Measurements from ENCODE around the gene BLTP1.

Gene BLTP1

GRCh38 chr4:122163301-122163700 lies 11.2 kb downstream of the BLTP1 start:
- TF ChIP-seq, protein P1, sequence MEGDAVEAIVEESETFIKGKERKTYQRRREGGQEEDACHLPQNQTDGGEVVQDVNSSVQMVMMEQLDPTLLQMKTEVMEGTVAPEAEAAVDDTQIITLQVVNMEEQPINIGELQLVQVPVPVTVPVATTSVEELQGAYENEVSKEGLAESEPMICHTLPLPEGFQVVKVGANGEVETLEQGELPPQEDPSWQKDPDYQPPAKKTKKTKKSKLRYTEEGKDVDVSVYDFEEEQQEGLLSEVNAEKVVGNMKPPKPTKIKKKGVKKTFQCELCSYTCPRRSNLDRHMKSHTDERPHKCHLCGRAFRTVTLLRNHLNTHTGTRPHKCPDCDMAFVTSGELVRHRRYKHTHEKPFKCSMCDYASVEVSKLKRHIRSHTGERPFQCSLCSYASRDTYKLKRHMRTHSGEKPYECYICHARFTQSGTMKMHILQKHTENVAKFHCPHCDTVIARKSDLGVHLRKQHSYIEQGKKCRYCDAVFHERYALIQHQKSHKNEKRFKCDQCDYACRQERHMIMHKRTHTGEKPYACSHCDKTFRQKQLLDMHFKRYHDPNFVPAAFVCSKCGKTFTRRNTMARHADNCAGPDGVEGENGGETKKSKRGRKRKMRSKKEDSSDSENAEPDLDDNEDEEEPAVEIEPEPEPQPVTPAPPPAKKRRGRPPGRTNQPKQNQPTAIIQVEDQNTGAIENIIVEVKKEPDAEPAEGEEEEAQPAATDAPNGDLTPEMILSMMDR (IDR thresholded peaks at IDR 0.05; ENCODE audit: insufficient read depth, low read length, poor library complexity, severe bottlenecking) = no peak
- TF ChIP-seq EZH2phosphoT487 (conservative IDR thresholded peaks at IDR 0.05; ENCODE audit: low read length) = no peak
- H2AFZ ChIP-seq (ENCODE audit: low read depth, low read length, severe bottlenecking) = no peak overlapping the region
- H3K9me3 ChIP-seq (ENCODE audit: insufficient read depth, low read length) = no peaks in the 10 kb centered on the region
- H3K4me3 ChIP-seq (ENCODE audit: insufficient read depth, low read length, poor library complexity, severe bottlenecking) = no peak overlapping the region
- H3K27me3 ChIP-seq (ENCODE audit: low read length) = no peaks in the 10 kb centered on the region
- no peak overlapping the region for H3K4me2 ChIP-seq (ENCODE audit: low read depth, low read length, poor library complexity, severe bottlenecking)
- H3K36me3 ChIP-seq (ENCODE audit: low read length) = no peaks in the 10 kb centered on the region
- no peak overlapping the region for H3K9ac ChIP-seq (ENCODE audit: low read length)
- no peaks in the 10 kb centered on the region for H3K9me2 ChIP-seq (replicated peaks; ENCODE audit: insufficient read depth, low read length)
- no peaks in the 10 kb centered on the region for H4K20me1 ChIP-seq (ENCODE audit: low read depth, low read length)
- no peaks in the 10 kb centered on the region; the same call in 1 of the 2 replicates for H3K79me2 ChIP-seq (ENCODE audit: insufficient read depth, low read length)
- no peaks in the 10 kb centered on the region for H3F3A ChIP-seq (ENCODE audit: insufficient read depth)
- H3K27ac ChIP-seq (ENCODE audit: low read depth, low read length) = no peak overlapping the region

DNA sequence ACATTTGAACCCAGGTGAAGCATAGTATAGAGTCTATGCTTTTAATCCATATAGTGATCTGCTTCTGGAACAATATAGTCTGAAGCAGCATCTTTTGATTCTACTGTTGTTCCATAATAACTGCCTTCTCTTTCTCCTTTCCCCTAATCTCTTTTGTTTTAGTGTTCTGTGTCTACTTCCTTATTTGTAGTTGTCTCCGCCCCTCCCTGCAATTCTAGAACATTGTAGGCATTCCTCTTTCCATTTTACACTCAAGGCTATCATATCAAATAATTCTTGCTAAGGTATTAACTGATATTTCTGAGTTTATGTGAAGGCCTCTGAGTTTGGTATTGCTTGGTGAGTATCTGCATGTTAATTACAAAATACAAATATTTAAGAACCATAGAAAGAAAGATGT lies 11.6 kb downstream of the BLTP1 start:
- no peaks in the 10 kb centered on the region; the same call in 1 of the 2 replicates for H3K79me2 ChIP-seq (ENCODE audit: insufficient read depth, low read length)
- H3F3A ChIP-seq (ENCODE audit: insufficient read depth) = no peaks in the 10 kb centered on the region
- H3K27ac ChIP-seq (ENCODE audit: low read depth, low read length) = no peak overlapping the region
- H3K9me3 ChIP-seq (ENCODE audit: insufficient read depth, low read length) = no peaks in the 10 kb centered on the region
- TF ChIP-seq, protein P1 (IDR thresholded peaks at IDR 0.05; ENCODE audit: insufficient read depth, low read length, poor library complexity, severe bottlenecking) = no peak
- no peak for TF ChIP-seq EZH2phosphoT487 (conservative IDR thresholded peaks at IDR 0.05; ENCODE audit: low read length)
- no peak overlapping the region for H3K4me3 ChIP-seq (ENCODE audit: insufficient read depth, low read length, poor library complexity, severe bottlenecking)
- no peak overlapping the region for H3K4me2 ChIP-seq (ENCODE audit: low read depth, low read length, poor library complexity, severe bottlenecking)
- no peaks in the 10 kb centered on the region for H4K20me1 ChIP-seq (ENCODE audit: low read depth, low read length)
- H2AFZ ChIP-seq (ENCODE audit: low read depth, low read length, severe bottlenecking) = no peak overlapping the region
- no peaks in the 10 kb centered on the region for H3K27me3 ChIP-seq (ENCODE audit: low read length)
- H3K9me2 ChIP-seq (replicated peaks; ENCODE audit: insufficient read depth, low read length) = no peaks in the 10 kb centered on the region
- no peak overlapping the region for H3K9ac ChIP-seq (ENCODE audit: low read length)
- H3K36me3 ChIP-seq (ENCODE audit: low read length) = no peaks in the 10 kb centered on the region

GRCh38 chr4:122167369-122167768 lies 15.2 kb downstream of the BLTP1 start:
- H3K4me2 ChIP-seq (ENCODE audit: low read depth, low read length, poor library complexity, severe bottlenecking) = no peak overlapping the region
- no peaks in the 10 kb centered on the region for H3K9me3 ChIP-seq (ENCODE audit: insufficient read depth, low read length)
- TF ChIP-seq, protein P1 (IDR thresholded peaks at IDR 0.05; ENCODE audit: insufficient read depth, low read length, poor library complexity, severe bottlenecking) = no peak
- no peak for TF ChIP-seq EZH2phosphoT487 (conservative IDR thresholded peaks at IDR 0.05; ENCODE audit: low read length)
- H3K27me3 ChIP-seq (ENCODE audit: low read length) = no peaks in the 10 kb centered on the region
- no peaks in the 10 kb centered on the region for H4K20me1 ChIP-seq (ENCODE audit: low read depth, low read length)
- H2AFZ ChIP-seq (ENCODE audit: low read depth, low read length, severe bottlenecking) = no peak overlapping the region
- H3K36me3 ChIP-seq (ENCODE audit: low read length) = no peaks in the 10 kb centered on the region
- no peak overlapping the region for H3K9ac ChIP-seq (ENCODE audit: low read length)
- no peak overlapping the region for H3K27ac ChIP-seq (ENCODE audit: low read depth, low read length)
- H3K4me3 ChIP-seq (ENCODE audit: insufficient read depth, low read length, poor library complexity, severe bottlenecking) = no peak overlapping the region
- no peaks in the 10 kb centered on the region for H3F3A ChIP-seq (ENCODE audit: insufficient read depth)
- H3K79me2 ChIP-seq (ENCODE audit: insufficient read depth, low read length) = no peaks in the 10 kb centered on the region; the same call in 1 of the 2 replicates
- no peaks in the 10 kb centered on the region for H3K9me2 ChIP-seq (replicated peaks; ENCODE audit: insufficient read depth, low read length)

All from SU-DHL-6 (cell line).